ENCODE results near the gene BRD3OS.

Gene BRD3OS

GRCh38 chr9:133991214-133991921 is 33.9 kb upstream of the BRD3OS start:
- no peak for TF ChIP-seq CTCF (IDR thresholded peaks at IDR 0.05)

- TF ChIP-seq CTCF (IDR thresholded peaks at IDR 0.05): no peak
Measured at GRCh38 chr9:133991964-133992779, 33.1 kb upstream of the BRD3OS start, which contains the start of gene VAV2. Gene VAV2 (minus strand): TSS chr9:133992324. CDS start chr9:133992278, 46 bp downstream.

- peak; percentile 71 for TF ChIP-seq CTCF (IDR thresholded peaks at IDR 0.05)
Measured at GRCh38 chr9:133992780-133993634, 32.3 kb upstream of the BRD3OS start.

GRCh38 chr9:133993635-133994253 is 31.5 kb upstream of the BRD3OS start:
- no peak for TF ChIP-seq CTCF (IDR thresholded peaks at IDR 0.05)

- peak; percentile 99 for TF ChIP-seq CTCF (IDR thresholded peaks at IDR 0.05)
Measured at GRCh38 chr9:133994353-133995011, 30.8 kb upstream of the BRD3OS start.

GRCh38 chr9:133995012-133995896 is 30.0 kb upstream of the BRD3OS start:
- no peak for TF ChIP-seq CTCF (IDR thresholded peaks at IDR 0.05)

Data from LNCAP (cell line).